LoVo (cell line): ENCODE measurements around the gene NACA2.
A peak's percentile ranks its signal among the peaks of the same experiment; 100 is the strongest.
"Not testable (repeated sequence)": the region's sequence is repeated elsewhere in the genome, so short reads cannot be mapped to it uniquely, and the experiment has no call there.

Source experiments
- DNase-seq: peaks from one replicate; pipeline ENCODE4 v3.0.0-alpha.2; 2016; ENCODE audit warnings: low spot score

The NACA2 gene

DNA sequence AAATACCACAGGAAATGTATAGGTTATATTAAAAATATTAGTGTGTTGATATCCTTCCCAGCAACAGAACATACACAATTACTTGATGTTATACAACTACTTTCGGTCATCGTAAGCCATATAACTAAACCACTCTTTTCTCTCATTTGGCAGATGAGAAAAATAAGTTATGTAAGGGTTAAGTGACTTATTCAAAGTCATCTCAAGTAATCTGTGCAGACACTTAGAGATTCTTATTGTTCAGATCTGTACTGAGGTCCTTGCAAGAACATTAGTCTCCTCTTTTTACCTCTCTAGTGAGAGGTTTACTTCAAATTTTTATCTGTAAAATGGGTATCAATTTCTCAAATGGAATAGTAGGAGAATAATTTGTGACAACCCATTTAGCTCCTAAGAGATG, 15.0 kb downstream of the NACA2 start:
- DNase-seq = no peak

DNA sequence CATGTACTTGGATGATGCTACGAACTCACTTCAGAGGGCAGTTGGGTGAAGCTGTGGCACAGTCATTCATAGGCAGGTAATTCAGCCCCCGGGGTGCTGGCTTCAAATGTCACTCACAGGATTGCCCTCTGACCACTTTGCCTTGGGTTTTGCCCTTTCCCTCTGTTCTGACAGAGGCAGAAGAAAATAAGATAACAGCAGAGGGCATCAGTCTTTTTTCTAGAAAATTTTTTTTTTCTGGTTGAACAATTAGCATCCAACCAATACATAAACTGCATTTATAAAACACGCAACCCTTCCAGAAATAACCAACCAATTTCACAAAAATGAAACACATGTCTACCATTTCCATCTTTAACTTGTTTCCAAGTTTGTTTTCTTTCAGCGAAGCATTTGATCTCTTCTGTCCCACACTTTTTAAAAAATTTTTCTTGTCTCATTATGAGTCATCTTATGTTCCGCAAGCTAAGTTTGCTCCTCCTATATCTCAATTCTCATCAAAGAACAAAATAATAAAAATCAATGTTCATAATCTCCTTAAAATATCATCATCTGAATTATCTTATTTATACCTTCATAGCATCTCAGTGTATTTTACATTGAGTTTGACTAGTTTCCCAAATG, 15.6 kb downstream of the NACA2 start:
- no peak for DNase-seq

DNA sequence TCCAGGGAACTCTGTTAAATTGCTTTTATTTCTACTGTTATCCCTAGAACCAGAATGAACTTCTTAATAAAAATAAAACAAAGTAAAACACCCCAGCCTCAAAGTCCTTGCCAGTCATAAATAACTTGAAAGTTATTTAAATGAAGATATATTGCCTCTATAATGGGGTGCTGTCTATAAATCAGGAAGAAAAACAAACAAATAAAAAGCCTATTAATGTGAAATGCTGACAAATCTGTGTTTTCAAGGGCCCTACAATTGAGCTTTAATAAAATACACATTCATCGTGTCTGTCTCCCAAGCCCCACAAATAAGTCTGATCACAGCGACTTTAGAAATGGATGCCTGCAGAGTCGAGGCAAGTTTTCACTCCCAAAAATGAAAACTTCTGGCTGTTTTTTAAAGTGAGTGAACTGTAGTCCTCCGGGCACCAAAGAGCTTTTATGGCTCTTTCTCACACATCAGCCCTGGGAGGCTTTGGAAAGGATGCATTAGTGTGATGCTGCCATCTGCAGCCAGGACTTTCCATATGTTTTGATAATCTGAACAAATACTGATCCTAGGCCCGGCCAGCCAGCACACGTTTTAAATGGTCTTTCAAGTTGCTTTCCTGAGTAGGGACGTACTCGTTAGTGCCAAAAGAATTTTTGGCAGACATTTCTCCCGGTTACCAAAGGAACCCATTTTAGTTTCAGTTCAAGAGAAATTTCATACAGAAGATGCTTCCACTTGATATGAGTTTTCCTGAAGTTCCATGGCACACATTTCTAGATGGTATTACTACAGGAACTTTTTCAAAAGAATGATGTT, 16.3 kb downstream of the NACA2 start:
- DNase-seq = peak; percentile 71

DNA sequence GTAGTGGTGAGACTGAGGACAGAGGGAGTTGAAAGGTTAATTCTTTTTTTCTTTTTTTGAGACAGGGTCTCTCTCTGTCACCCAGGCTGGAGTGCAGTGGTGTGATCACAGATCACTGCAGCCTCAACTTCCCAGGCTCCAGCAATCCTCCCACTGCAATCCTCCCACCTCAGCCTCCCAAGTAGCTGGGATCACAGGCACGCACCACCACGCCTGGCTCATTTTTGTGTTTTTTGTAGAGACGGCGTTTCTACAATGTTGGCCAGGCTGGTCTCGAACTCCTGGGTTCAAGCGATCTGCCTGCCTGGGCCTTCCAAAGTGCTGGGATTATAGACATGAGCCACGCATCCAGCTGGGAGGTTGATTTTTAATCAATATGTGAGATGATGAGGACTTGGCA, 18.5 kb downstream of the NACA2 start:
- DNase-seq = not testable (repeated sequence)

DNA sequence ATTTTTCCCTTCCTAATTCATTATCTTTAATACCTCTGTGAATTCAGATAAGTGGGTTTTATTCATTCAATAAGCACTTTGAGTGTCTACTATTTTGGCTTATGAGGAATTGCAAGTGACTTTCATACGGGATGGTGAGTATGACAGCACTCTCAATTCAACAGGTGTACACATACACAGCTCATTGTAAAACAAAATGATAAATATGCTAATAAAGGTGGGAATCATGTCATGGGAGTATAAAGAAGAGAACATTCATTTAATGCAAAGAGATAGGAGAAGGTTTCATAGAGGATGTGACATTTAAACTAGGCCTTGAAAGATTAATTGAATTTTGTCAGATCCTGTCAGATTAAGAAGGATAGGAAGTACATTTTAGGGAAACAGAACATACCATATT, 19.4 kb downstream of the NACA2 start:
- DNase-seq = no peak

DNA sequence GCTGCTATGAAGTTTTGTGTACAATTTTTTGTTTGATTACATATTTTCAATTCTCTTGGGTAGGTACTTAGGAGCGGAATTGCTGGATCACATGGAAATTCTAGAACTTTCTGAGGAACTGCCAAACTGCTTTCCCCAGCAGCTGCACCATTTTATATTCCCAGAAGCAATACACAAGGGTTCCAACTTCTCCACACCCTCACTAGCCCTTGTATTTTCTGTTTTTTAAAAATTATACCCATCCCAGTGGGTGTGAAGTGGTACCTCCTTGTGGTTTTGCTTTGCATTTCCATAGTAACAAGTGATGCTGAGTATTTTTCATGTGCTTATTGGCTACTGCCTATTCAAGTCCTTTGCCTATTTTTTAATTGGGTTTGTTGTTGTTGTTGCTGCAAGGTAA, 20.9 kb downstream of the NACA2 start:
- peak; percentile 39 for DNase-seq

DNA sequence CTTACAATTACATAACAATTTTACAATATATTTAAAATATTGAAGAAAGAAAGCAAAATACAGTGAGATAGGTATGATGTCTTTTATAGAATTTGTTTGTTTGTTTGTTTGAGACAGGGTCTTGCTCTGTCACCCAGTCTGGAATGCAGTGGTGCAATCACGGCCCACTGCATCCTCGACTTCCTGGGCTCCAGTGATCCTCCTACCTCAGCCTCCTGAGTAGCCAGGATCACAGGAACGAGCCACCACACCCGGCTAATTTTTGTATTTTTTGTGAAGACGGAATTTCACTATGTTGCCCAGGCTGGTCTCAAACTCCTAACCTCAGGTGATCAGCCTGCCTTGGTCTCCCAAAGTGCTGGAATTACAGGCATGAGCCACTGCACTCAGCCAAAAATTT, 21.5 kb downstream of the NACA2 start:
- not testable (repeated sequence) for DNase-seq

DNA sequence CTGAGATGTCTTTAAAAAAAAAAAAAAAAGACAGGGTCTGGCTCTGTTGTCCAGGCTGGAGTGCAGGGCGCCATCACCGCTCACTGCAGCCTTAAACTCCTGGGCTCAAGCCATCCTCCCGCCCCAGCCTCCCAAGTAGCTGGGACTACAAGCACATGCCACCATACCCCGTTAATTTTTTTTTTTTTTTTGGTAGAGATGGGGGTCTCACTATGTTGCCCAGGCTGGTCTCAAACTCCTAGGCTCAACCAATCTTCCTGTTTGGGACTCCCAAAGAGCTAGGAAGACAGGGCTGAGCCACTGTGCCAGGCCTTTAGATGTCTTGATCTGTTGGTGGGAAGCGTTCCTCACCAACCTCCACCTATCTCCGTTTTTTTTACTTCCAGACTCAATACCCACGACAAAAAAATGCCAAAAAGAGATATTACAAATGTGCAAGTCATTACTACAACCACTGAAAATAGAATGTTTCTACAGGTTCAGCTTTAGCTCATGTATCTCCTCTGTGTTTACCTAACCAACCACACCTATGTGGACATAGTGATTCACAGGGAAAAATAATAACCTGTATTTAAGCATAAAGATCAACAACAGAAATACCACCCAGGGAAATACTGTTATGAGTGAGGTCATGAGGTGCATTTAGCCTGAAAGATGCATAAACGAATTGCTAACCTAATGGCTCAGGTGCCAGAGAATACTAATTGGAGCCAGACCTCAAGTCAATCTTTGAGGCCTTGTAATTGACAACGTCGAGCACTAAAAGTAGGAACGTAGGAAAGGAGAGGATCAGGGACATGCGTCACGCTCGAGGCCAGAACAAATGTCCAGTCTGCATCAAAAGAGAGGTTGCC, 22.6 kb downstream of the NACA2 start:
- DNase-seq = peak; percentile 93

DNA sequence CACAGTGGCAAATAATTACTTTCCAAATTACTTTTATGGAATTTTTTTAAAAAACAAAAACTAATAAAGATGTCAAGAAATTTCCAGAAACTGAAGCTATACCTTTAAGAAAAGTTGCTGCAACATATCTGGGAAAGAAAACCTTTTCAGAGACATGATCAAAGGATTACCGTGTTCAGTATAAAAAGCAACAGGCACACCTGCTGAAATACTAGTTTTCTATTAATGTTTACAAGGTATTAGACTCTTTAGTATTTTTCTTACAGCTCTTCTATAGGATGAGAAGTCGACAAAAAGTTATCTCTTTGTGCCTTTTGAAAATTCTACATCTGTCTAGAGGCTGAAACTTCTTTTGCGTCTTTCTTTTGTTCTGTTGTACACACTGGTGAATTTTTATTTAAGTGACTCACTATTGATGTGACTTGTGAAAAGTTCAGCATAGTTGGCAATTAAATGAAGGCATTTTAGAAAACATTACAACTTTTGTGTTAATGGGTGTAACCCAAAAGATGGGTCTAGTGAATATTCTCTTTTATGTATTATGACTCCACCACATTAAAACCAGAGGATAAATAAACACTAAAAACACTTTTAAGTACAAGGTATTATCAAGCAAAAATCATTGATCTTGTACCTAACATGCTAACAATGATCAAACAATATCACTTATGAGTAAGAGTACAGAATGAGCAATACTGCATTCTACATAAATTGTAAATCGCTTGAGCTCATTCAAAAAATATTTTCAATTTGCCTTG, 23.8 kb downstream of the NACA2 start:
- DNase-seq = peak; percentile 37

DNA sequence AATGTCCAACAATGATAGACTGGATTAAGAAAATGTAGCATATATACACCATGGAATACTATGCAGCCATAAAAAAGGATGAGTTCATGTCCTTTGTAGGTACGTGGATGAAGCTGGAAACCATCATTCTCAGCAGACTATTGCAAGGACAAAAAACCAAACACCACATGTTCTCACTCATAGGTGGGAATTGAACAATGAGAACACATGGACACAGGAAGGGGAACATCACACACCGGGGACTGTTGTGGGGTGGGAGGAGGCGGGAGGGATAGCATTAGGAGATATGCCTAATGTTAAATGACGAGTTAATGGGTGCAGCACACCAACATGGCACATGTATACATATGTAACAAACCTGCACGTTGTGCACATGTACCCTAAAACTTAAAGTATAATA, 24.6 kb downstream of the NACA2 start:
- DNase-seq = not testable (repeated sequence)

DNA sequence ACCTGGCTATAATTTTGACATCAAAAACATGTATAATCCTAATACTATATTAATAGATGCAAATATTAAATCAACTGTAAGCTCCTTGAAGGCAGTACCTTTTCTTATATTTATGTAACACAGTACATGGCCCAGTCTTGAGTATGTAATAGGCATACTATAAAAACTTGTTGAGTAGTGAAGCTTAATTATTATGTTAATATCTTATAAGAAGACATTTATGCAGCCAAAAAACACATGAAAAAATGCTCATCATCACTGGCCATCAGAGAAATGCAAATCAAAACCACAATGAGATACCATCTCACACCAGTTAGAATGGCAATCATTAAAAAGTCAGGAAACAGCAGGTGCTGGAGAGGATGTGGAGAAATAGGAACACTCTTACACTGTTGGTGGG, 25.2 kb downstream of the NACA2 start:
- not testable (repeated sequence) for DNase-seq

DNA sequence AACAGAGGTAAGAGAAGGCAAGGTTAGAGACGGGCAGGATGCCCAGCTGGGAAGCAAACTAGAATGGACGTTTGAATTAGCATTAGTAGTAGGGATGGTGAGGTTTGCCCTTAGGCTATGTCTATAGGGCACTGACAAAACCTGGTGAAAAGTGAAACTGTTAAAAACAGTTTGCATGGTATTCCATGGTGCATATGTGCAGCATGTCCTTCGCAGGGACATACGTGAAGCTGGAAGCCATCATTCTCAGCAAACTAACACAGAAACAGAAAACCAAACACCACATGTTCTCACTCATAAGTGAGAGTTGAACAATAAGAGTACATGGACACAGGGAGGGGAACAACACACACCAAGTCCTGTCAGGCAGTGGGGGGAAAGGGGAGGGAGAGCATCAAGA, 25.8 kb downstream of the NACA2 start:
- DNase-seq = no peak

DNA sequence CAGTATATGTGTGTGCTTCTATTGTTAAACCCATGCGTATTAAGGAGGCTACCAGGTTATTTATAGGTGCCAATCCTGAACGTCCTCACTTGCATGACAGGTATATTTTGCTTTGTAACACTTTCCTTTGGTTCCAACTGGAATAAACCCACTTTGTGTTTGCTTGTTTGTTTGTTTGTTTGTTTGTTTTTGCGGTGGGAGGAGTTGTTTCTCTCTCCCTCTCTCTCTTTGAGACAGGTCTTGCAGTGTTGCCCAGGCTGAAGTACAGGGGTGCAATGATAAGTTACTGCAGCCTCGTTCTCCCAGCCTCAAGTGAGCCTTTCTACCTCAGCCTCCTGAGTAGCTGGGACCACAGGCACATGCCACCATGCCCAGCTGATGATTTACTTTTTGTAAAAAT, 28.7 kb downstream of the NACA2 start:
- DNase-seq = no peak

DNA sequence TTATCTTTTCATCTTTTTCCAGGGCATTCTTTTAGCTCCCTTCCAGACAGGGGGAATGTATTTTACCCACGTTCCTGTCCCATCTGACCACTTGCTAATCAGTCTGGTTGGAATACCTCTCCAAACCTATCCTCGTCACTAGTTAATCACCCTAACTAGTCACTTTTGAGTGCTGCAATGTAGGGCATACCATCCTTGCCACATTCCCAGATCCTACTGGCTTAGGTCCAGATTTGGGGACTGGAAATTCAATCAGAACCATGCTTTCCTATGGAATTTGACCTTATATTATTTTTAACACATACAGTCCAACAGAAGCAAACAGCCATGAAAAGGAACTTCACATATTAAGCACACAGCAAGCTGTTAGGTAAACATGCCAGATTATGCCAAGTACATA, 29.7 kb downstream of the NACA2 start:
- DNase-seq = no peak

DNA sequence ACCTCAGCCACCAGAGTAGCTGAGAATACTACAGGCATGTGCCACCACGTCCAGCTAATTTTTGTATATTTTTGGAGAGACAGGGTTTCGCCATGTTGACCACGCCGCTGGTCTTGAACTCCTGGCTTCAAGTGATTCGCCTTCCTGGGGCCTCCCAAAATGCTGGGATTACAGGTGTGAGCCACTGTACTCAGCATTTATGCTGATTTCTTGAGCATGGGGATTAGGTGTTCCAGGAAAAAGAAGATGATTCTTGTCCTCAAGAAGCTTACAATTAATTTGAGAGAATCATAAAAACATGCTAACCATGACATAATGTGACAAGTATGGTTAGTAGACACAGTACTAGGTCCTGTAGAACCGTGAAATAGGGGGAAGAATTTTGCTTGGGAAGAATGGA, 30.9 kb downstream of the NACA2 start:
- DNase-seq = no peak

DNA sequence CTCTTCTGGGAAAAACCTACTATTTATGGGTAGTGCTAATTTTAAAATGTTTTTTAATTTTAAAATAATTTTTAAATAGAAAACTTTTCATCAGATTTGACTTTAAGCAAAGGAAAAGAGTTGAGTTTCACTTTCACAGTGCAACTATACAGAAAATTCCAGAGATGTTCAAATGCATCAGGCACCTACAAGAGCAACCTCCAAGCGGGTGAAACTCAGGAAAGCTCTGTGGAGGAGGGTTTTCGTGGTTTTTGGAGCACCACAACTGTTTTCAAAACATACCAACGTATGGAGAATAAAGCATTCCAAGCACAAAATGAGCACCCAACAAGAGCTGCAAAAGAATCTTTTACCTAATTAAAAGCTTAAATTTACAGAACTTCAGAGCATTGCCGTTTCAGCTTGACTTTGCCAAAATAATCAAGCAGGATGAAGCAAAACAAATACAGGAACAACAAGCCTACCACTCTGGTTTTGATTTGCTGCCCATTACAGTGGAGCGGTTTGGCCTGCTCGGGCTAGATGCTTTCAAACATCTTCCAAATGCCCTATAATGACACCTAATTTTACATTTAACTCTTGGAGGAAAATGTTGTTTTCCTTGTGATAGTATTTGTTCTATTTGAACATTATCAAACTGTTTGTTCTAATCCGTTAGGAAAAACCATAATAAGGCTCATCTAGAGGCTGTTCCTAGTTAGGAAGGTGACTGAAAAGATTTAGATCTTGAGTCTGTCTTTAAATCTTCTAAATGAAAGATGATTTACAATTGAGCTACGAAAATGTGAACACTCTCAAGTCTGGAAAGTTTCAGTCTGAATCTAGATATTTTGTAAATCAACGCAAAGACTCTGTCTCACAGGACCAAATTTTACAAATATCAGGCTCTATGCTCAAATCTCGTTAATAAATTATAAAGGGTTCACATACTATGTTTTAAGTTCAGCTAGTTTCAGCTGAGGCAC, 34.5 kb downstream of the NACA2 start:
- DNase-seq = no peak

DNA sequence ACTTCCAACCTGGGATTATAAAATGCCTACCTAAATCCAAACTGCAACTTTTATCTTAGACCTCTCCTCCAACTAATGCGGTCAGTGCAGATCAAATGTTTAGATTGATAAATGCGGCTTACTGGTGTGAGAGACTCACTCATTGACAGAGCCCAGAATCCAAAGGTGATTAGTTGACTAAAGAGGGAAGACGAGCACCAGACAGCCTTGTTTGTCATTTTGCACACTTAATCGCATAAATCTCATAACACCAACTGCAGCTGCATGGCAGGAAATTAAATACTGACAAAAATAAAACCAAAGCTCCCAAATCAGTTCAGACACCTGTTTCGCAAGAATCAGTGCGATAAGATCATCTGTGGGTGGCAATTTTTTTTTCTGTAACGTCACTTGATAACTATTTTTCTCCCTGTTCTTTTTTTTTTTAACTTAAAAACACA, 35.9 kb downstream of the NACA2 start:
- no peak for DNase-seq

DNA sequence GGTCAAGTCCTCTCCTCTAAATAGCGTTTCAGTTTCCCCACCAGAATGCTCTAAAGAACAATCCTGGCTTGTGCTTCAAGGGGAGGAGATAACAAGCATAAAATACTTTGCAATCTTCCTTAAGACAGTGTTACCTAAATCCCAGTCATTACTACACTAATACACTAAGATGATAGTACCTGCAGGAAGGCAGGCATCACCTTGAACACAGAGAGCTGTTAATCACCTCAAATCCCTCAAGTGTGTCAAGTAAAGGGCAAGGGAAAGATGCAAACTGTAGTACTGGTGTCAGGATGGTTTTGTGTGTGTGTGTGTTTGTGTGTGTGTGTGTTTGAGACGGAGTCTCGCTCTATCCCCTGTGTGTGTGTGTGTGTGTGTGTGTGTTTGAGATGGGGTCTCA, 36.8 kb downstream of the NACA2 start:
- DNase-seq = no peak

DNA sequence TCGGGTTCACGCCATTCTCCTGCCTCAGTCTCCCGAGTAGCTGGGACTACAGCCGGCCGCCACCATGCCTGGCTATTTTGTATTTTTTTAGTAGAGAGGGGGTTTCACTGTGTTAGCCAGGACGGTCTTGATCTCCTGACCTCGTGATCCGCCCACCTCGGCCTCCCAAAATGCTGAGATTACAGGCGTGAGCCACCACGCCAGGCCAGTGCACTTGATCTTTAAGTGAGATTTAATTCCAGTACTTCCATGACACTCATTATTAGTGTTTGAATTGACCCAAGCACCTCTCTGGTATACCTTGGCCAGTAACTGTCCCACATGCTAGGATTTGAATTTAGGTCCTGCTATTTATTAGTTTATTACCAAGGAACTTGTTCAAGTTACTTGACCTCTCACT, 38.5 kb downstream of the NACA2 start:
- not testable (repeated sequence) for DNase-seq

DNA sequence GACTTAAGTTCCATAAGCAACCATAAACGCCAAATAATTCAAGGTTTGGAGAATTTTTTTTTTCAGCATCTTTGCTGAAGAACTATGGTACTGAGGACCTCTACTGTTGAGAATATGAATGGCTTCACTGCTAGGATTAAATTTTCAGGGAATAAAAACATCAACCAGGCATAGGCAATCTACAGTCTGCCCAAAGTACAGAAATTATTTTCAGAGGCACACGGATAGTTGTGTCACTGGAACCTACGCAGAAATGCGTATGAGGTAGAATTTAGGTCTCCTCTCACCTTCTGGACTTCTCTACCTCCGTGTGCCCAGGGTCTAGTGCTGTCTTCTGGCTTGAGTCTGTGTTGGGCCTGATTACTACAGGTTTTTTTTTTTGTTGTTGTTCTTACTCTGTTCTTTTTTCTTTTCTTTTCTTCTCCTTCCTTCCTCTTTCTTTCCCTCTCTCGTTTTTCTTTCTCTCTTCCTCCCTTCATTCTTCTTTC, 39.7 kb downstream of the NACA2 start:
- DNase-seq = peak; percentile 69

DNA sequence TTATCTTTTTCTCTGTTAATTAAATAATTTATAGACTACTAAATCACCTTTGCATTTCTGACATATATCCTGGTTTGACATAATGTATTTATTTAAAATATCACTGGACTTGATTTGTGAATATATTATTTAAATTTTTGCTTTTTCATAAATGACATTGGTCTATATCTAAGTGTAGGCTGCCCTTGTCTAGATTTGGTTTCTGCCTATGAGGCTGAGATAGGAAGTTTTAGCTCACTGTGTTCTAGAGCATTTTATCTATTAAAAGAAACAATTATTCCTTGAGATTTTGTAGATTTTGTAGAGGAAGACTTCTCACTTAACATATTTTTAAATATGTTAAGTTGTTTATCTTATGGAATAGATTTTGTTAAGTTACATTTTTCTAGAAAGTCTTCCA, 43.9 kb downstream of the NACA2 start:
- DNase-seq = no peak
